Colonic mucosa (tissue), 4 donors: ENCODE measurements around the gene C16orf95. TPM values are rescaled to one million over a fixed set of nuclear protein-coding genes. Genes with fewer than 3 reads are reported as not detected.

Experiments used
- DNase-seq: peaks from one replicate; pipeline ENCODE4 v3.0.0-alpha.2; 2020
- H3K27ac ChIP-seq: fragments of 200-600 bp; one replicate; pipeline ENCODE4 v1.8.0; 2021
- H3K27me3 ChIP-seq: fragments of 200-600 bp; one replicate; pipeline ENCODE4 v1.8.0; 2021
- H3K36me3 ChIP-seq: fragments of 200-600 bp; one replicate; pipeline ENCODE4 v1.8.0; 2021
- H3K4me1 ChIP-seq: fragments of 200-600 bp; one replicate; pipeline ENCODE4 v1.8.0; 2021; ENCODE audit warnings: mild to moderate bottlenecking
- H3K4me3 ChIP-seq: fragments of 200-600 bp; one replicate; pipeline ENCODE4 v1.8.0; 2021
- H3K9ac ChIP-seq, 2 donors: one replicate each; pipeline ENCODE4 v1.7.0; 2013; ENCODE audit warnings: control low read depth in 2 of 2, low read depth in 2 of 2, low read length in 2 of 2
- H3K9me3 ChIP-seq: fragments of 200-600 bp; one replicate; pipeline ENCODE4 v1.8.0; 2021
- CTCF ChIP-seq: fragments of 200-600 bp; IDR thresholded peaks from one replicate; pipeline ENCODE4 v1.8.0; 2022; ENCODE audit warnings: antibody characterized with exemption, mild to moderate bottlenecking
- intact Hi-C: fragments of 100-400 bp; cut with DNase I; formaldehyde crosslinking; loops from one replicate; pipeline ENCODE4 v1.14.1; 2022
- total RNA-seq, 2 donors: library from RNA; stranded (reverse); fragmentation: NEBNext Ultra II Directional in 1 of 2; extraction: Animal tissue kit (Norgen Biotek cat#: 25700) in 1 of 2; gene quantifications; one replicate each; pipeline ENCODE4 v1.2.1, GENCODE V29; 2021
- donor health status: healthy.
- donor health status: DM: no; HTN: no; CAD: no.
- donor health status: DM: no; HTN: no; CAD: no.

C16orf95 gene
- total RNA-seq, 2 donors from 2014 or later, result 5.0 to 9.7 TPM

- H3K27ac ChIP-seq, result no peak overlapping the region
- no peak overlapping the region for H3K9ac ChIP-seq
- H3K4me3 ChIP-seq, result no peak overlapping the region
- no peaks in the 10 kb centered on the region for H3K4me1 ChIP-seq
- intact Hi-C loops, result loop anchor here (5.0 to 10.0 kb wide), 2 partner anchors 48 to 305 kb away; no protein-coding TSS in a partner anchor
- H3K9me3 ChIP-seq, result no peaks in the 10 kb centered on the region
- H3K27me3 ChIP-seq, result no peaks in the 10 kb centered on the region
- DNase-seq, result no peak
- H3K36me3 ChIP-seq, result peaks cover 17% of the 10 kb centered on the region
- no peak for TF ChIP-seq CTCF
Observed at GRCh38 chr16:87329436-87330256, 12.5 kb upstream of the C16orf95 start.

DNA sequence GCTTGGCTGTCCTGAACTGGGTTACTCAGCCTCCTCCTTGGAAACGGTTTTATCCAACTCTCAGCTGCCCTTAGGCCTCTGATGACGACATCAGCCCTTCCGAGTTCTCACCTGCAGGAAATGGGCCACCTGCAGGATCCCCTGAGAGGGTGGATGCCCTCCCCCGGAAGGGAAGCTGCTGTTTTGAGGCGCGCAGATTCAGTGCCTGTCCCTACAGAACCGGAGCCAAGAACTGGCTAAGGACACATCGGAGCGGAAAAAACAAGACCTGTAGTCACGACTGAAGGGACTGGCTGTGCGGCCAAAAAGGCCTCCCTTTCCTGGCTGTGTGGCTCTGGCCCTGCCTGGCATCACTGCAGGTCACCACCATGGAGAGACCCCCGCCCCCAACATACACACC lies 11.7 kb upstream of the C16orf95 start:
- no peak overlapping the region for H3K4me3 ChIP-seq
- no peaks in the 10 kb centered on the region for H3K9me3 ChIP-seq
- H3K27me3 ChIP-seq, result no peaks in the 10 kb centered on the region
- H3K9ac ChIP-seq, result no peak overlapping the region
- H3K27ac ChIP-seq, result no peak overlapping the region
- peaks cover 15% of the 10 kb centered on the region for H3K36me3 ChIP-seq
- no peak for TF ChIP-seq CTCF
- no peaks in the 10 kb centered on the region for H3K4me1 ChIP-seq
- no peak for DNase-seq
- intact Hi-C loops, result loop anchor here (5.0 to 10.0 kb wide), 2 partner anchors 48 to 306 kb away; no protein-coding TSS in a partner anchor

DNA sequence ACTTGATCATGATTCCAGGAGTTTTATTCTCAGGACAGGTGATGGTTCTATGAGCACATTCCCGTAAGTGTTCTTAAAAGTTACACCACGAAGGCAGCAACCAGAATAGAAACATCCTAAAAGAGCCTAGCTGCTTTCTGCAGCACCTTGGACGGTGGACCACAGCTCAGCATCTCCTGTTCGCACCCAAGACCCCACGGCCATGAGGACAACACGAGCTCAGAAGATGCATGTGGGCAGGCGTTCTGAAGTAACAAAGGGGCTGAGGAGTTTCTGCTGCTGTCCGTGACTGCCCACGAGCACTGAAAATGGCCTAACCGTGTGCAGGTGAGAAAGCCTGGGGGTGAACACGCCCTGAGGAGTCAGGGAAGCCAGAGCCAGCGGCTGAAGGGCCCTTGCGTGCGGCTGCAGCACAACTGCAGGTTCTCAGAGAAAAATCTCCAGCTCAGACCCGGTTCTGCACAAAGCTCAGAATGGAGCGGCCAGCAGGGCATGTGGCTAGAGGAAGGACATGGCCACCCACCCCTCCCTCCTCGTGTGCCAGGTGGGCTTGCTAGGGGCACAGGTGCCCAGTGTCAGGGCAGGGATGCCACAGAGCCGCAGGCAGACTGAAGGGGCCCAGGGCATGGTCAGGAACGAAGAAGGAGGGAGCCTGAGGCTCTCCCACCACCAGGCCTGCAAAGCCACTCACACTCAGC lies 10.8 kb upstream of the C16orf95 start:
- no peaks in the 10 kb centered on the region for H3K4me1 ChIP-seq
- no peaks in the 10 kb centered on the region for H3K27me3 ChIP-seq
- no peaks in the 10 kb centered on the region for H3K9me3 ChIP-seq
- TF ChIP-seq CTCF, result no peak
- DNase-seq, result no peak
- peaks cover 9% of the 10 kb centered on the region for H3K36me3 ChIP-seq
- intact Hi-C loops, result loop anchor here (5.0 to 10.0 kb wide), 2 partner anchors 49 to 307 kb away; no protein-coding TSS in a partner anchor
- H3K4me3 ChIP-seq, result no peak overlapping the region
- no peak overlapping the region for H3K27ac ChIP-seq
- peak overlapping the region in 1 of 2 donors; percentile 4 for H3K9ac ChIP-seq

GRCh38 chr16:87326151-87326571 lies 9.0 kb upstream of the C16orf95 start:
- Histone ChIP-seq H3K4me3 (no peak overlapping the region), H3K27me3 (no peaks in the 10 kb centered on the region), H3K4me1 (no peaks in the 10 kb centered on the region), H3K36me3 (peaks cover 4% of the 10 kb centered on the region), H3K9ac (no peak overlapping the region), H3K9me3 (no peaks in the 10 kb centered on the region), H3K27ac (no peak overlapping the region)
- no peak for DNase-seq
- no peak for TF ChIP-seq CTCF
- intact Hi-C loops, result loop anchor here (5.0 to 10.0 kb wide), 2 partner anchors 51 to 309 kb away; no protein-coding TSS in a partner anchor

GRCh38 chr16:87325423-87325858 lies 8.2 kb upstream of the C16orf95 start:
- TF ChIP-seq CTCF, result no peak
- Histone ChIP-seq H3K9ac (no peak overlapping the region), H3K27ac (no peak overlapping the region)

More at GRCh38 chr16:87325423-87325858, 8.2 kb upstream of the C16orf95 start:
- H3K27me3 ChIP-seq, result no peaks in the 10 kb centered on the region
- no peaks in the 10 kb centered on the region for H3K4me1 ChIP-seq
- H3K9me3 ChIP-seq, result no peaks in the 10 kb centered on the region
- intact Hi-C loops, result loop anchor here (5.0 to 10.0 kb wide), 2 partner anchors 52 to 309 kb away; no protein-coding TSS in a partner anchor
- H3K4me3 ChIP-seq, result no peak overlapping the region
- DNase-seq, result no peak
- no peaks in the 10 kb centered on the region for H3K36me3 ChIP-seq
